HEK293T (cell line): ENCODE measurements around the gene ZNF467.

Source experiments
- CTCF ChIA-PET: fragments of 350-600 bp; formaldehyde crosslinking; extraction: SDS; loops from one replicate; lab custom pipeline; 2021; ENCODE audit warnings: antibody characterized with exemption, inconsistent platforms; lab: Yijun Ruan, JAX
- POLR2A ChIA-PET: fragments of 350-600 bp; formaldehyde crosslinking; extraction: SDS; loops from one replicate; lab custom pipeline; 2020; ENCODE audit warnings: antibody characterized with exemption, inconsistent platforms; lab: Yijun Ruan, JAX
- DNase-seq: peaks from one replicate; pipeline ENCODE4 v3.0.0; 2012; ENCODE audit warnings: mixed read lengths; ENCODE audit errors: extremely low spot score
- ARNT ChIP-seq: fragments of 450-650 bp; IDR thresholded peaks from 2 replicates; pipeline ENCODE4 v1.6.1; 2017; ENCODE audit warnings: mild to moderate bottlenecking
- BHLHE40 ChIP-seq: fragments of 450-650 bp; IDR thresholded peaks from 2 replicates; pipeline ENCODE4 v1.6.1; 2016; ENCODE audit warnings: mild to moderate bottlenecking, moderate library complexity, borderline replicate concordance
- CTBP1 ChIP-seq: fragments of 450-650 bp; IDR thresholded peaks from 2 replicates; pipeline ENCODE4 v1.6.1; 2016; ENCODE audit warnings: borderline replicate concordance
- ELF4 ChIP-seq: fragments of 450-650 bp; IDR thresholded peaks from 2 replicates; pipeline ENCODE4 v1.6.1; 2017; ENCODE audit warnings: antibody characterized with exemption
- FOXA1 ChIP-seq: fragments of 450-650 bp; IDR thresholded peaks from 2 replicates; pipeline ENCODE4 v1.6.1; 2016; ENCODE audit warnings: mild to moderate bottlenecking
- FOXK2 ChIP-seq: fragments of 450-650 bp; IDR thresholded peaks from 2 replicates; pipeline ENCODE4 v1.6.1; 2016; ENCODE audit warnings: mild to moderate bottlenecking
- FOXM1 ChIP-seq: fragments of 450-650 bp; IDR thresholded peaks from 2 replicates; pipeline ENCODE4 v1.6.1; 2017; ENCODE audit warnings: mild to moderate bottlenecking, borderline replicate concordance
- HDGF ChIP-seq: fragments of 450-650 bp; IDR thresholded peaks from 2 replicates; pipeline ENCODE4 v1.6.1; 2017; ENCODE audit warnings: antibody characterized with exemption, borderline replicate concordance
- L3MBTL2 ChIP-seq: fragments of 450-650 bp; conservative IDR thresholded peaks from 2 replicates; pipeline ENCODE4 v1.6.1; 2016; ENCODE audit warnings: mild to moderate bottlenecking
- LEF1 ChIP-seq: fragments of 450-650 bp; IDR thresholded peaks from 2 replicates; pipeline ENCODE4 v1.6.1; 2017; ENCODE audit warnings: mild to moderate bottlenecking, borderline replicate concordance
- NFRKB ChIP-seq: fragments of 450-650 bp; IDR thresholded peaks from 2 replicates; pipeline ENCODE4 v1.6.1; 2016; ENCODE audit warnings: mild to moderate bottlenecking, moderate library complexity
- PKNOX1 ChIP-seq: fragments of 450-650 bp; IDR thresholded peaks from 2 replicates; pipeline ENCODE4 v1.6.1; 2016
- SP1 ChIP-seq: fragments of 450-650 bp; IDR thresholded peaks from 2 replicates; pipeline ENCODE4 v1.6.1; 2017
- SUZ12 ChIP-seq: fragments of 450-650 bp; IDR thresholded peaks from 2 replicates; pipeline ENCODE4 v1.6.1; 2016; ENCODE audit warnings: mild to moderate bottlenecking
- TARDBP ChIP-seq: fragments of 450-650 bp; IDR thresholded peaks from 2 replicates; pipeline ENCODE4 v1.6.1; 2016
- ZNF384 ChIP-seq: fragments of 450-650 bp; IDR thresholded peaks from 2 replicates; pipeline ENCODE4 v1.6.1; 2016

ZNF467 gene

GRCh38 chr7:149778696-149779501, 5.5 kb upstream of the ZNF467 start:
- DNase-seq = no peak
- CTCF ChIA-PET = interaction anchor here (0.5 to 0.9 kb wide), 3 partner anchors 10 to 347 kb away, joined by 3 read pairs; no protein-coding TSS in a partner anchor
- TF ChIP-seq FOXA1 (no peak), FOXK2 (no peak)
- POLR2A ChIA-PET = interaction anchor here (1.2 kb wide), 1 partner anchor 37 kb away, joined by 5 read pairs; no protein-coding TSS in a partner anchor

- ChIA-PET CTCF (interaction anchor here (0.9 to 1.7 kb wide), 2 partner anchors 11 to 115 kb away, joined by 3 to 5 read pairs; no protein-coding TSS in a partner anchor), POLR2A (interaction anchor here (0.6 to 1.2 kb wide), 2 partner anchors 11 to 36 kb away, joined by 3 to 5 read pairs; no protein-coding TSS in a partner anchor)
- DNase-seq = no peak
- TF ChIP-seq ZNF384 (no peak), BHLHE40 (no peak), NFRKB (no peak), SP1 (no peak), LEF1 (no peak), FOXK2 (no peak), HDGF (no peak), L3MBTL2 (no peak), PKNOX1 (no peak), ELF4 (no peak), ARNT (no peak), TARDBP (no peak), CTBP1 (no peak), FOXA1 (no peak), SUZ12 (no peak), FOXM1 (no peak)
Measured at GRCh38 chr7:149778327-149778637, 4.9 kb upstream of the ZNF467 start.

GRCh38 chr7:149777551-149778326, 4.4 kb upstream of the ZNF467 start:
- DNase-seq = no peak
- POLR2A ChIA-PET = interaction anchor here (0.6 to 1.2 kb wide), 2 partner anchors 12 to 36 kb away, joined by 3 to 5 read pairs; no protein-coding TSS in a partner anchor
- TF ChIP-seq TARDBP (no peak), ELF4 (no peak), CTBP1 (no peak)
- CTCF ChIA-PET = interaction anchor here (1.7 kb wide), 1 partner anchor 12 kb away, joined by 5 read pairs; no protein-coding TSS in a partner anchor

GRCh38 chr7:149776848-149777407, 3.5 kb upstream of the ZNF467 start:
- ChIA-PET CTCF (interaction anchor here (1.5 to 1.7 kb wide), 2 partner anchors 13 to 114 kb away, joined by 4 to 5 read pairs; no protein-coding TSS in a partner anchor), POLR2A (no interaction called here)
- no peak for TF ChIP-seq FOXM1
- TF ChIP-seq TARDBP = no peak
- TF ChIP-seq BHLHE40 = no peak
- no peak for TF ChIP-seq NFRKB
- no peak for TF ChIP-seq ELF4
- no peak for TF ChIP-seq FOXA1
- TF ChIP-seq L3MBTL2 = no peak
- TF ChIP-seq PKNOX1 = no peak
- no peak for TF ChIP-seq SP1
- no peak for TF ChIP-seq FOXK2
- TF ChIP-seq HDGF = no peak
- TF ChIP-seq CTBP1 = no peak
- DNase-seq = no peak

GRCh38 chr7:149776289-149776688, 2.9 kb upstream of the ZNF467 start:
- no peak for TF ChIP-seq TARDBP
- no peak for TF ChIP-seq ZNF384
- TF ChIP-seq FOXK2 = no peak
- TF ChIP-seq SP1 = no peak
- no peak for TF ChIP-seq BHLHE40
- TF ChIP-seq CTBP1 = no peak
- ChIA-PET CTCF (interaction anchor here (1.5 to 3.3 kb wide), 3 partner anchors 13 to 114 kb away, joined by 4 to 17 read pairs (median 5); no protein-coding TSS in a partner anchor), POLR2A (interaction anchor here (1.3 to 2.6 kb wide), 2 partner anchors 9 to 12 kb away, joined by 4 to 8 read pairs; no protein-coding TSS in a partner anchor)
- DNase-seq = no peak

GRCh38 chr7:149775176-149775556, 1.8 kb upstream of the ZNF467 start:
- DNase-seq = no peak
- CTCF ChIA-PET = interaction anchor here (0.9 to 3.3 kb wide), 3 partner anchors 14 to 149 kb away, joined by 3 to 17 read pairs (median 3); no protein-coding TSS in a partner anchor
- no peak for TF ChIP-seq ARNT
- TF ChIP-seq ELF4 = no peak
- TF ChIP-seq LEF1 = no peak
- no peak for TF ChIP-seq SP1
- TF ChIP-seq BHLHE40 = no peak
- TF ChIP-seq FOXM1 = no peak
- no peak for TF ChIP-seq FOXA1
- no peak for TF ChIP-seq SUZ12
- TF ChIP-seq TARDBP = no peak
- TF ChIP-seq ZNF384 = no peak
- TF ChIP-seq PKNOX1 = no peak
- no peak for TF ChIP-seq CTBP1
- TF ChIP-seq FOXK2 = no peak
- TF ChIP-seq HDGF = no peak
- TF ChIP-seq L3MBTL2 = no peak
- TF ChIP-seq NFRKB = no peak
- POLR2A ChIA-PET = interaction anchor here (0.6 to 2.6 kb wide), 3 partner anchors 9 to 13 kb away, joined by 3 to 8 read pairs (median 4); no protein-coding TSS in a partner anchor
